VCaP (cell line): ENCODE data around the gene RNF168.
"Not testable (repeated sequence)": the region's sequence is repeated elsewhere in the genome, so short reads cannot be mapped to it uniquely, and the experiment has no call there.

Source experiments
- H3K27ac ChIP-seq: fragments of 450-650 bp; 2 replicates; pipeline ENCODE4 v1.5.1; 2017
- CTCF ChIP-seq: fragments of 450-650 bp; conservative IDR thresholded peaks from 2 replicates; pipeline ENCODE4 v1.5.1; 2017; ENCODE audit warnings: mild to moderate bottlenecking, moderate library complexity

RNF168 gene

GRCh38 chr3:196537319-196537984 is 33.9 kb upstream of the RNF168 start:
- no peak overlapping the region for H3K27ac ChIP-seq
- peak; percentile 86 for TF ChIP-seq CTCF

GRCh38 chr3:196533260-196533681 is 29.7 kb upstream of the RNF168 start:
- H3K27ac ChIP-seq: no peak overlapping the region
- TF ChIP-seq CTCF: no peak

- TF ChIP-seq CTCF: no peak
- no peak overlapping the region for H3K27ac ChIP-seq
Observed at GRCh38 chr3:196531418-196531817, 27.9 kb upstream of the RNF168 start.

- peak overlapping the region; percentile 64 for H3K27ac ChIP-seq
- peak; percentile 97 for TF ChIP-seq CTCF
Observed at GRCh38 chr3:196528639-196529233, 25.2 kb upstream of the RNF168 start.

GRCh38 chr3:196525141-196525540 is 21.6 kb upstream of the RNF168 start:
- TF ChIP-seq CTCF: no peak
- no peak overlapping the region for H3K27ac ChIP-seq

- TF ChIP-seq CTCF: no peak
- no peak overlapping the region for H3K27ac ChIP-seq
Observed at GRCh38 chr3:196524527-196524926, 21.0 kb upstream of the RNF168 start.

GRCh38 chr3:196523841-196524240 is 20.3 kb upstream of the RNF168 start:
- H3K27ac ChIP-seq: no peak overlapping the region

GRCh38 chr3:196521291-196521690 is 17.7 kb upstream of the RNF168 start:
- not testable (repeated sequence) for H3K27ac ChIP-seq

More at GRCh38 chr3:196523841-196524240, 20.3 kb upstream of the RNF168 start:
- TF ChIP-seq CTCF: no peak
